ENCODE data around the gene SGCA. TPM values are rescaled to one million over a fixed set of nuclear protein-coding genes. Genes with fewer than 3 reads are reported as not detected.

Gene SGCA
- total RNA-seq, 2 donors from 2014 or later: 0.31 to 4.7 TPM

DNA sequence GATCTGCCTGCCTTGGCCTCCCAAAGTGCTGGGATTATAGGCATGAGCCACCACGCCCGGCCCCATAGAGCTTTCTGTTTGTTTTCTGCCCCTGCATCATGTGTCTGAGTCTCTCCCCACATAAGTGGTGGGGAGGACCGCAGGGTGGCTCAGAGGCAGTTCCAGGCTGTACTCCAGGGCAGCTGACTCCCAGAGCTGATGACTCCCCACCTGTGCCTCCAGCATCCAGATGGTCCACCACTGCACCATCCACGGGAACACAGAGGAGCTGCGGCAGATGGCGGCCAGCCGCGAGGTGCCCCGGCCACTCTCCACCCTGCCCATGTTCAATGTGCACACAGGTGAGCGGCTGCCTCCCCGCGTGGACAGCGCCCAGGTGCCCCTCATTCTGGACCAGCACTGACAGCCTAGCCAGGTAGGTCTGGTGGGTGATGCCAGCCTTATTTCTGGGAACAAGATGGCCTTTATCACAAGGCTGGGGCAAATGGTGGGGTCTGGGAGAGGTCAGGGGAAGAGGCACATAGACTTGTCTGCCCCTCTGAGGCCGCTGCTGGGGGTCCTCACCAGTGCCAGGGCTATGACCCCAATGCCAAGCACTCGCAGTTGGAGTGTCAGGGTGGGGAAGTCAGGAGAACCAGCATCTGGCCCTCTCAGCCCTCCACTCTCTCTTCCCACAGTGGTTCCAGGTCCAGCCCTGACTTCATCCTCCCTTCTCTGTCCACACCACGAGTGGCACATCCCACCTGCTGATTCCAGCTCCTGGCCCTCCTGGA, 9.4 kb downstream of the SGCA start:
- intact Hi-C loops (cut with DNase I, micrococcal nuclease): loop anchor here in 1 of 2 donors (10.0 kb wide), 1 partner anchor 60 kb away; no protein-coding TSS in a partner anchor
- DNase-seq: no peak

DNA sequence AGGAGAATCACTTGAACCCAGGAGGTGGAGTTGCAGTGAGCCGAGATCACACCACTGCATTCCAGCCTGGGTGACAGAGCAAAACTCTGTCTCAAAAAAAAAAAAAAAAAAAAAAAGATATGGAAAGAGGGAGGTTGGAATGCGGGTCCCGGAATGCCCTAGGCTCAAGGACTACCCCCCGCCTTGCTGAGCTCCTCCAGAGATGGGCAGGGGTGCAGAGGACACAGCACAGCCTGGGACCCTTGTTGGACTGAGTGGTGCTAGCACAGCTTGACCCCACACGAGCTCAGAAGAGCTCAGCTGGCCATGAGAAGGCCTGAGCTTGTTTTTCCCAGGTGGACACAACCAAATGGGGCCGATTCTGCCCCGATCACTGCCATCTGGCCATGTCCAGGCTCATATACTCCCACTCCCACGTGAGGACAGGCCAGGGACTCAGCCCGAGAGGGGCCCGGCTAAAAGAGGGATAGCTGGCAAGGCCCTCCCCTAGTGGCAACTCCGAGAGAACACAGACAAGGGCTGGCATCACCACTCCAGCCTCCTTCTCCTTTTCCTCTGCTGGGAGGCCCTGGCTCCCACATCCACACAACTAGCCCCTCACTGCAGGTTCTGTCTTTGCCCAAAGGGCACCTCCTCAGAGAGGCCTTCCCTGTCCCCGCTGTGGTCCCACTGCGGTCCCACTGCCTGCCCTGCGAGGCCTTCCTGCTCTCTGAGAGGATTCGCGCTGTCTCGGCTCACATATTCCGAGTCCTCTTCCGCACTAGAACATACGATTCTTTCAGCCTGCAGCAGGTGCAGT, 11.0 kb downstream of the SGCA start:
- intact Hi-C loops (cut with DNase I, micrococcal nuclease): loop anchor here in 1 of 2 donors (10.0 kb wide), 1 partner anchor 62 kb away; no protein-coding TSS in a partner anchor
- DNase-seq: no peak
- no peak for ATAC-seq

More for the DNA sequence above, 9.4 kb downstream of the SGCA start:
- no peak for ATAC-seq

DNA sequence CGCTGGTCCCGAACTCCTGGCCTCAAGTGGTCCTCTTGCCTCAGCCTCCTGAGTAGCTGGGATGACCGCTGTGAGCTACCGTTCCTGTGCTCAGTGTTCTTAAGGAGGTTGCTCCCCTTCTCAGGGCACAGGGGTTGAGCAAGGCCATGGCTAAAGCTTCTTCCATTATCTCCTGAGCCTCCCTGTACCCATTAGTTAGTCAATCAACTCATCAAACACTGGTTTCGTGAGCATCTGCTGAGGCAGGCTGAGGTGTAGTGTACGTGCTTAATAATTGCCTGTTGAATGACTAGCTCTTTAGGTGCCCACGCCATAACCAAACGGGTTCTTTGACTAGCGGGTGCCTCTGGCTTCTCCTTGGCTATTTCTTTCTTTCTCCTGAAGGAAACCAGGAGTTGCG, 11.7 kb downstream of the SGCA start:
- DNase-seq: no peak
- intact Hi-C loops (cut with DNase I, micrococcal nuclease): loop anchor here in 1 of 2 donors (10.0 kb wide), 1 partner anchor 63 kb away; no protein-coding TSS in a partner anchor
- ATAC-seq: no peak

DNA sequence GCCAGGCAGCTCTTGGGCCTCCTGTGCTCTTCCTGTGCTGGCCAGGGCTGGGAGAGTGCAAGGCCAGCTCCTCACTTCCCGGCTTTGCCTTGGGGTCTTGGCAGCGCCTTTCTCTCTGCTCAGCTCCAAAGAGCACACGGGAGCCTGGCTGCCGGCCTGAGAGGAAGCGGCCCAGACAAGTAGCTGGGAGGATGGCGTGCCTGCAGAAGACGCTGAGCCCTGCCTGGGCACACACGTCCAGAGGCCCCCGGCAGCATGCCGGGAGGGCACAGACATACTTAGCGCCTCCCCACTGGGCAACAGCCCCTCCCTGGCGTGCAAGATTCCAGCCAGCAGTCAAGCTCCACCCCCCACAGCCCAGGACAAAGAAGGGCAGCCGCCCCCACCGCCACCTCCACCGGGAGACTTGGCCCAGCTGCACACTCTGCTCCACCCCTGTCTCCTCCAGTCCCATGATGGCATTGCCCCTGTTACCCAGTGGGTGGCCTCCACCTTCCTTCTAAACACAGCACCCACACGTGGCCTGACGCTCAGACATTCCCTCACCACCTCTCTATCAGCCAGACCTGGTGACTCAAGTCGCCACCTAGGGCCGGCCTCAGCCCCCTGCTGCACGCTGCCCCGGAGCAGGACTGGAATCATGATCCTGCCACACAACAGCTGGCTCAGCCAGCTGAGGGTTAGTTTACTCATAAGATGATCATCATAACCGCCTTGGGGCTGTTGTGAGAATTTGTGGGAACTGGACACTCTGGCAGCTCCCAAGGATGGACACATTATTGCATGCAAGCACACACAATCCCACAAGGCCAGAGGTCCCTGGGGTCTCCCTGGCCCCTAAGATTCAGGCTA, 12.4 kb downstream of the SGCA start:
- intact Hi-C loops (cut with DNase I, micrococcal nuclease): loop anchor here in 1 of 2 donors (10.0 kb wide), 1 partner anchor 63 kb away; no protein-coding TSS in a partner anchor
- peak; percentile 83 to 84 for DNase-seq
- peak; percentile 89 for ATAC-seq

DNA sequence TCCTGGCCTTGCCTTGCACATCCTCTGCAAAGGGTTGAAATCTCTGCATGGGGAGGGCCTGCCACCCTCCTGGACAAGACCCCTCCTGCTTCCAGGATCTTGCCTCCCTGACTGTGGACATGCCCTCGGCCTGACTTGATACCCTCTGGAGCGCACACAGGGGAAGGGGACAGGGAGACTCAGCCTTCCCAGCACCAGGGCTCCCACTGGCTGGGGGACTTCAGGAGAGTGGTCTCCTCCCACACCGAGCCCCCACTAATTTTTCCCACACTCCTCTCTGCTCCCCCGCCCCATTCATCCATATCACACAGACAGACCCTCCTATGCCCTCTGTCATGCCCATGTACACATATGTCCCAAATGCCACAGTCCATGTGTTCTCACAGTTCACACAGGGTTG, 14.3 kb downstream of the SGCA start:
- DNase-seq (no peak), ATAC-seq (no peak)
- intact Hi-C loops (cut with DNase I, micrococcal nuclease): no loop called here

DNA sequence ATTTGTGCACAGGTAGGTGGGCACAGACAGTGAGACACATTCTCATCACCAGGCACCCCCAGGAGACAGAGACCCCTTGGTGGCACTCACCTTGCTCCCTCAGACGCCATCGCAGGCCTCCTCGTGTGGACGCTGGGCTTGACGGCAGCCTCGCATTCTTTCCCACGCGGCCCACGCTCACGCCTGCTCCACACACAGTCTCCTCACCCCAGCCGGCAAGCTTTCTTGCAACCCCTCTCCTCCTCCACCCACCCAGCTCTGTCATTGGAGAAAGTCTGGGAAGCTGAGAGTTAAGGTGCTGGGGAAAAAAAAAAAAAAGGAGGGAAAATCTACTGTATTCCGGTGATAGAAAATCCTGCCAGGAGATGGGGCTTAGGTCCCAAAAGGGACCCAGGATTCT, 14.8 kb downstream of the SGCA start:
- ATAC-seq: no peak
- no peak for DNase-seq
- intact Hi-C loops (cut with DNase I, micrococcal nuclease): no loop called here

DNA sequence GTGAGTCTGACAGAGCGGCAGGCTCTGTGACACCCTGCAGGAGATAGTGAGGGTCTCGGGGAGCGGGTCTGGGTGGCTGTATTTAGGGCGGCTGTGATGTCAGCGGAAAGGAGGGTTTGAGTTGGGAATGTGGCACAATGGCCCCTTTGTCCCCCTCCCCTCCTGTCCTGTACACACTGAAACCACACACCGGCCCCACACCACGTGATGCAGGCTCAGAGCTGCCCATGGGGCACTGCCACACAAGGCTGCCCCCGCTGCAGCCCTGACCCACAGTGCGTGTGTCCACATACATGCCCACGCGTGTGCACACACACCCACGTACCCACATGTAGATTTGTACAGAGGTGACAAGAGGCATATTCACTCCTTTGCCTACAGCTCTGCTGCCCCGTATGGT, 15.3 kb downstream of the SGCA start:
- no peak for DNase-seq
- intact Hi-C loops (cut with DNase I, micrococcal nuclease): no loop called here
- no peak for ATAC-seq

DNA sequence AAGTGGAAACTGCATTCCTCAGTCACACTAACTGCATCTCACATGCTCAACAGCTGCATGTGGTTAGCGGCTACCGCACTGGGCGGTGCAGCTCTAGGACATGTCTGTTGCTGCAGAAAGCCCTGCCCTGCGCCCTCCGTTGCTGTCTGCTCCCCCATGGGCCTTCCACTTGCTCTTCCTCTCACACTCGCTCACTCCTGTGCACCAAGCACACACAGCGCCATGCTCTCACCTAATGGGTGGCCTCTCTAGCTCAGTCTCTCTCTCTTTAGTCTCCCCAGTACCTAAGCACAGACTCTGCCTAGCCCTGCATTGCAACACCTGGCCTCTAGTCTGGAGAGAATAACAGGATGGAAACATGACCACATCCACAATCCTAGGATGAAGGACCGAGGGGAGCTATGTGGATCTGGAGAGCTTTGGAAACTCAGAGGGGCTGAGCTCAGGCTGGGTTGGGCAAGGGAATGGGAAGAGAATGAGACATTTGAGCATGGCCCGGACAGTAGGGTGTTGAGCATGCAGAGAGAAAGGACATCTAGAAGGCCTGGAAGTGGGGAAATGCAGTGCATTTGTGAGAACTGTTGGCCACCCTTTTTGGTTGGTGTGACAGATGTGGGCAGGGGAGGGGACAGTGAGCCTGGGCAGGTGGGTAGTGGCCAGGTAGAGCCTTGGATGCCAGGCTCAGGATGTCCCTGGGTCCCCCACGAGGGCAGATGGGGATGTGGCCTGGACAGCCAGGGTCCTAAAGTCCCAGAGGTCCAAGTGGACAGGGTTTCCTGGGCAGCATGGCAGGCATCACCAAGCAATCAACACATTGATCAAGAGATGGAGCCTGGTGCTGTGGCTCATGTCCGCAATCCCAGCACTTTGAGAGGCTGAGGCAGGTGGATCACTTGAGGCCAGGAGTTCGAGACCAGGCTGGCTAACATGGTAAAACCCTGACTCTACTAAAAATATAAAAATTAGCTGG, 16.1 kb downstream of the SGCA start:
- no peak for DNase-seq
- no peak for ATAC-seq
- intact Hi-C loops (cut with DNase I, micrococcal nuclease): no loop called here

DNA sequence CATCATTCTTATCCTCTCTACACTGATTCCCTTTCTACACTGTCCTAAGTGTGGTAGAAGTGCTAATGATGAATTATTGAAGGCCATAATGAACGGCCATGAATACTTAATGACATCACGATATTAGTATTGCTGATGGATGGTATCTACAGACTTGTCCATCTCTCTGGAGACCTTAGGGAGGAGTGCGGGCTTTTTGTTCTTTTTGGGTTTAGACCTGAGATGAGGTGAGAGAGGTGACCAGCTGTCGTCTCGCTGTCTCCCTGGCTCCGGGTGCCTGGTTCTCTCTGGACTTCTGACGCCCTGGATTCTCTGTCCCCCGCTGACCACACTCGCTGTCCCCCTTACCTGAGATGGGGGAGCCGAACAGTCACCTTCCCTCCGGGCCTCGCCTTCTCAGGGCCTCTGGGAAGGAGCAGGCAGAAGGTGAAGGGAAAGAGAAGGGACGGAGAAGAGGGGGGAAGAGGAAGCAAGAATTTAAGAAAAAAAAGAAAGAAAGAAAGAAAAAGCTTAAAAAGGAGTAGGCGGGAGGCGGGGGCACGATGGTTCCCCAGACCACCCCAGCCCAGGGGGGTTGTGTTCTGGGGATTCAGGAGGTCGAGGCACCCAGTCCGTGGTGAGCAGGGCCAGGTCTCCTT, 17.1 kb downstream of the SGCA start:
- DNase-seq: no peak
- ATAC-seq: no peak
- intact Hi-C loops (cut with DNase I, micrococcal nuclease): no loop called here

DNA sequence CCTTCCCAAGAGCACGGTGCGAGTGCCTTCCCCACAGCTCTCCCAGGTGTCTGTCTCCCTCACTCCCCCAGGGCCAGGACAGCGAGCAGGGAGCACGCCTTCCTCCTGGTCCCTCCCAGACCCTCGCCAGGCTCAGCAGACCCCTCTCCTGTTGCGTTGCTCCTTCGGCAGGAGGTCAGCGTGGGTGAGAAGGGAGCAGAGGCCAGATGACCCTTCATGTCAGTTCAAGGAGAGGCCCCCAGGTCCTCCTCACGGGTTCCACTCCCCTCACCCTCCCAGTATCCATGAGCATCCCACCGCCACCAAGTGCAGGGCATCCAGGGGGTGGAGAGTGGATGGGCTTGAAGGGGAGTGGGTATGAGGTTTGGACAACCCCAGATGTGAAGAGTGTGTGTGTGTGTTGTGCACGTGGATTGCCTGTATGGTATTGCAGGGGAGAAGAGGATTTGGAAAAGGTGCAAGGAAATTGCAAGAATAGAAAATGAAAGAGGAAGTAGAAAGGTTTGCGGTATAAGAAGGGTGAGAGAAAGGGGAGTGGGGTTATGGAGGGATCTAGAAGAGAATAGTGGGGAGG, 17.7 kb downstream of the SGCA start:
- no peak for DNase-seq
- intact Hi-C loops (cut with DNase I, micrococcal nuclease): no loop called here
- peak; percentile 29 for ATAC-seq

DNA sequence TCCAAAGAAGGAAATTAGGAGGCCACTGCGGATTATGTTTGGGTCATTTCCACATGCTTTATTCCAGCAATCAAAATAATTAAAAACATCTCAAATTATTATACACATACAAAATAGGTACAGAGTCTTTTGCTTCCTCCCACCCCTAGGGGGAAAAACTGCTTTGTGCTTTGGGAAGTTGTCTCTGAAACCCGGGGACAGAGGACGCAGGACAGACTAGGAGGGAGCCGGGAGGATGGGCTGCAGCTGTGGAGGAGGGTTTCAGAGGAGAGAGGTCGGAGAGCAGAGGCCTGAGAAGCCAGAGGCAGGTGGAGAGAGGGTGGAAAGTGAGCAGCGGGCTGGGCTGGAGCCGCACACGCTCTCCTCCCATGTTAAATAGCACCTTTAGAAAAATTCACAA, 18.3 kb downstream of the SGCA start:
- DNase-seq: no peak
- no peak for ATAC-seq
- intact Hi-C loops (cut with DNase I, micrococcal nuclease): no loop called here

DNA sequence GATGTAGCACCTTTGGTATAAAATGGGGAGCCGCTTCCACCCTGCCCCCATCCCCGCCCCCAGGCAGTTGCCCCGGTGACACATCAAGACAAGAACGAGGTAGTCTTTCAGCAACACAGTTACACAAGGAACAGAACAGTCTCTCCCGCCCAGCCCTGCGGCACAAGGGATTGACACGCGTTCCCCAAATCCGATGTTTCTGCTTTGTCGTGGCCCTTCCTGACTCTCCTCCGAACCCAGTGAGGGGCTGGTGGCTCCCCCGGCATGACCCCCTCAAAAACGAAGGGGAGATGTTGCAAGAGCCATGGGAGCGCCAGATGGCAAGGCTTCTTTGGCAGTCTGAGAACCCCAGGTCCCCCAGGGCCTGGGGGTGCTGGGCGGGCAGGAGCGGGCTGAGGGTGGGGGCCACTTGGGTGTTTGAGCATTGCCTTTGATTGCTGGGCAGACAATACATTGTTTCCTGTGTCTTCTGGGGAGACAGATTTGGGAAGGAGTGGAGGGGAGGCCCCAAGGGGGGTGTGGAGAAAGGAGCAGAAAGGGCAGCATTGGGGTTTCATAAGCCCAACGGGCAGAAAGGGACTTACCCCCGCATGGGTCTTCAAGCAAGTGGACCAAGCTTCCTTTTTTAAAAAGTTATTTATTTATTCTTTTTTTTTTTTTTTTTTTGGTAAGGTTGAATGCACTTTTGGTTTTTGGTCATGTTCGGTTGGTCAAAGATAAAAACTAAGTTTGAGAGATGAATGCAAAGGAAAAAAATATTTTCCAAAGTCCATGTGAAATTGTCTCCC, 19.0 kb downstream of the SGCA start:
- no peak for ATAC-seq
- intact Hi-C loops (cut with DNase I, micrococcal nuclease): no loop called here
- DNase-seq: peak in 1 of 2 donors; percentile 54

DNA sequence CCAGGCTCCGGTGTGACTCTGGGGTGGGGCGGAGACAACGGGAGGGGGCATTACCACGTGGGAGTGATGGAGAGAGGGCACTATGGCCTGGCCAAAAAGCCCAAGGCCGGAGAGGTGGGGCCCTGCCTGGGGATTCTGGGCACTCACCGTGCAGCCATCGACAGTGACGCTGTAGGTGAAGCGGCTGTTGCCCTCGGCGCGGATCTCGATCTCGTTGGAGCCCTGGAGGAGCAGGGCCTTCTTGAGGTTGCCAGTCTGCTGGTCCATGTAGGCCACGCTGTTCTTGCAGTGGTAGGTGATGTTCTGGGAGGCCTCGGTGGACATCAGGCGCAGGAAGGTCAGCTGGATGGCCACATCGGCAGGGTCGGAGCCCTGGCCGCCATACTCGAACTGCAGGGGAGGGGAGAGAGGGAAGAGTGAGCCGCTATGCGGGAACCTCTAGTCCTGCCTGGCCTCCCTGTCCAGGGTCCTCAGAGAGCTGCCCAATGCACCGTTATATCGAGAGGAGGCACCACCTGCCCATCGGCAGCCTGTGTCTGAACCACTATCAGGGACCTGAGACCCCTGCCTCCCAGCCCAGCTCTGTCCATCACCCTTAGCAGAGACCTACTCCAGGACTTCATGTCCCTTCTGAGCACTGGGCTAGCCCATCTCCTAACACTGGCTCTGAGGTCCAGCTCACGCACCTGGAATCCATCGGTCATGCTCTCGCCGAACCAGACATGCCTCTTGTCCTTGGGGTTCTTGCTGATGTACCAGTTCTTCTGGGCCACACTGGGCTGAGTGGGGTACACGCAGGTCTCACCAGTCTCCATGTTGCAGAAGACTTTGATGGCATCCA, 20.0 kb downstream of the SGCA start:
- DNase-seq (no peak), ATAC-seq (no peak)
- intact Hi-C loops (cut with DNase I, micrococcal nuclease): no loop called here

DNA sequence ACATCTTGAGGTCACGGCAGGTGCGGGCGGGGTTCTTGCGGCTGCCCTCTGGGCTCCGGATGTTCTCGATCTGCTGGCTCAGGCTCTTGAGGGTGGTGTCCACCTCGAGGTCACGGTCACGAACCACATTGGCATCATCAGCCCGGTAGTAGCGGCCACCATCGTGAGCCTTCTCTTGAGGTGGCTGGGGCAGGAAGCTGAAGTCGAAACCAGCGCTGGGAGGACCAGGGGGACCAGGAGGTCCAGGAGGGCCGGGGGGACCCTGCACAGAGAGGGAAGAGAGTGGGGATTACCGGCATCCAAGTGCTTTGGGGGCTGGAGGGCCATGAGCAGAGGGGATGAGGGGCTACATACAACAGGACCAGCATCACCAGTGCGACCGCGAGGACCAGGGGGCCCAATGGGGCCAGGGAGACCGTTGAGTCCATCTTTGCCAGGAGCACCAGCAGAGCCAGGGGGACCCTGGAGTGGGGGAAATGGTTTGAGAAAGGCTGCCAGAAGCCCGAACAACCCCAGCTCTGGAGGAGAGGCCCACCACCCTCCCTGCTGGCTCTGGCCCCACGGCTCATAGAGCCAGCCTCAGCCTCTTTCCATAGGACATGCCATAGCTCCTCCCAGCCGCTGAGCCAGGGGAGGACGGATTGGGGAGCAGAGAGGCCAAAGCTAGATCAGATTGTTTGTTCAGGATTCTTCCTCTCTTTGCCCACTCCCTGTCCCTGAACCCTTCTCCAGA, 21.0 kb downstream of the SGCA start:
- ATAC-seq: no peak
- intact Hi-C loops (cut with DNase I, micrococcal nuclease): no loop called here
- no peak for DNase-seq

DNA sequence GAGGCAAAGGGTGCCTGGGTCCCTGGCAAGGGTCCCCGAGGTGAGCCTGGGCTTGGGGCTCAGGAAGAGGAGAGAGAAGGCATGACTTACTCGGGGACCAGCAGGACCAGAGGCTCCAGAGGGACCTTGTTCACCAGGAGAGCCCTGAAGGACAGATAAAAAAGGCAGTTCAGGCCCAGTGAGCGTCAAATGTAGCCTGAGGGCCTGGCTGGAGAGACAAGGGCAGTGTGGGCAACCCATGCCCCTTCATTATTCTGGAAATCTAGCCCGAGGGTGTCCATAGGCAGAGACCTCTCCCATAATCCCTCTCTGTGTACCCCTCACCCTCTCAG, 21.6 kb downstream of the SGCA start:
- ATAC-seq (no peak), DNase-seq (no peak)
- intact Hi-C loops (cut with DNase I, micrococcal nuclease): no loop called here

All from left colon (tissue), 2 donors.